Retinal pigment epithelial cell (primary cell): ENCODE measurements around the gene MGMT.

Experiments used
- DNase-seq: peaks from one replicate; pipeline ENCODE4 v3.0.0-alpha.2; 2010; ENCODE audit warnings: low read depth
- H3K4me3 ChIP-seq: 2 replicates; pipeline ENCODE4 v1.5.1; 2011; ENCODE audit warnings: mild to moderate bottlenecking, low read length, control low read depth, moderate library complexity
- TF ChIP-seq, protein P1 (sequence below): conservative IDR thresholded peaks from 2 replicates; pipeline ENCODE4 v1.5.1; 2011; ENCODE audit warnings: low read depth, low read length, control low read depth, inconsistent platforms

The MGMT gene

DNA sequence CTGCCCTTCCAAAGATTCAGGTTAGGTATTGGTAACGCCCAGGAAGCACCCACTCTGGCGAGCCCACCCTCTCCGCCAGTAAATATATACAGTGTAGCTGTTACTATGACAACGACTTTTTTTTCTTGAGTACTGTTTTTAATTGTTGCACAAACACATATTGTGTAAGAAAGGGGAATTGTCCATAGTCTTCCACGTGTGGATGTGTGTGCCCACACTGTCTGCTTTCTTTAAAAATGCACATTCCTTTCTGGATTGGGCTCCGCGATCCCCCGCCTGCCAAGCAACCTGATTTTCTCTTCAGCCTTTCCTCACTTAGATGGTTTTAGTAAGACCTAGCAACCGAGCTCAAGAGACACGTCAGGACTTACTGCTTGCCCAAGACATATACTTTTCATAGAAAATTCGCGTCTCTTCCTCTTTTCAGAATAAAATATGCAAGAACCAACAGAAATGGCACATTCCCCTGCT lies 249.2 kb downstream of the MGMT start:
- no peak for DNase-seq
- TF ChIP-seq, protein P1, sequence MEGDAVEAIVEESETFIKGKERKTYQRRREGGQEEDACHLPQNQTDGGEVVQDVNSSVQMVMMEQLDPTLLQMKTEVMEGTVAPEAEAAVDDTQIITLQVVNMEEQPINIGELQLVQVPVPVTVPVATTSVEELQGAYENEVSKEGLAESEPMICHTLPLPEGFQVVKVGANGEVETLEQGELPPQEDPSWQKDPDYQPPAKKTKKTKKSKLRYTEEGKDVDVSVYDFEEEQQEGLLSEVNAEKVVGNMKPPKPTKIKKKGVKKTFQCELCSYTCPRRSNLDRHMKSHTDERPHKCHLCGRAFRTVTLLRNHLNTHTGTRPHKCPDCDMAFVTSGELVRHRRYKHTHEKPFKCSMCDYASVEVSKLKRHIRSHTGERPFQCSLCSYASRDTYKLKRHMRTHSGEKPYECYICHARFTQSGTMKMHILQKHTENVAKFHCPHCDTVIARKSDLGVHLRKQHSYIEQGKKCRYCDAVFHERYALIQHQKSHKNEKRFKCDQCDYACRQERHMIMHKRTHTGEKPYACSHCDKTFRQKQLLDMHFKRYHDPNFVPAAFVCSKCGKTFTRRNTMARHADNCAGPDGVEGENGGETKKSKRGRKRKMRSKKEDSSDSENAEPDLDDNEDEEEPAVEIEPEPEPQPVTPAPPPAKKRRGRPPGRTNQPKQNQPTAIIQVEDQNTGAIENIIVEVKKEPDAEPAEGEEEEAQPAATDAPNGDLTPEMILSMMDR, result no peak
- no peak overlapping the region for H3K4me3 ChIP-seq

DNA sequence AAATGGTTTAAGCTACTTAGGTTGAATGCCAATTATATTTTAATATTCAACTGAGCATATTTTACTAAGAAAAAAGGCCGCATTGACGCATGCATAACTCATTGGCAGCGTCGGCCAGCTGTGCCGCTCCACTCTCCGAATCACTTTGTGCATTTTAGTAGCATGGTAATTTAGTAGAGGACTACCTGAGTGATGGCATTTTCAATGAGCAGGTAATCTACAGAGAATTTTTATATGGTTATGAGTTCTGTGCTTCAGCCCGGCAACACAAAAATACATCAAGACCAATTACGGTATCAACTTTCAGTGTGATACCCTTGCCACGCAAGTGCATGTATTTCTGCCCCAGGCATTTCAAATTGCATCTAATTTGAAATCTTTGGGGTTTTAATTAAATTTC lies 249.8 kb downstream of the MGMT start:
- DNase-seq, result no peak
- no peak overlapping the region for H3K4me3 ChIP-seq
- TF ChIP-seq, protein P1, result no peak

DNA sequence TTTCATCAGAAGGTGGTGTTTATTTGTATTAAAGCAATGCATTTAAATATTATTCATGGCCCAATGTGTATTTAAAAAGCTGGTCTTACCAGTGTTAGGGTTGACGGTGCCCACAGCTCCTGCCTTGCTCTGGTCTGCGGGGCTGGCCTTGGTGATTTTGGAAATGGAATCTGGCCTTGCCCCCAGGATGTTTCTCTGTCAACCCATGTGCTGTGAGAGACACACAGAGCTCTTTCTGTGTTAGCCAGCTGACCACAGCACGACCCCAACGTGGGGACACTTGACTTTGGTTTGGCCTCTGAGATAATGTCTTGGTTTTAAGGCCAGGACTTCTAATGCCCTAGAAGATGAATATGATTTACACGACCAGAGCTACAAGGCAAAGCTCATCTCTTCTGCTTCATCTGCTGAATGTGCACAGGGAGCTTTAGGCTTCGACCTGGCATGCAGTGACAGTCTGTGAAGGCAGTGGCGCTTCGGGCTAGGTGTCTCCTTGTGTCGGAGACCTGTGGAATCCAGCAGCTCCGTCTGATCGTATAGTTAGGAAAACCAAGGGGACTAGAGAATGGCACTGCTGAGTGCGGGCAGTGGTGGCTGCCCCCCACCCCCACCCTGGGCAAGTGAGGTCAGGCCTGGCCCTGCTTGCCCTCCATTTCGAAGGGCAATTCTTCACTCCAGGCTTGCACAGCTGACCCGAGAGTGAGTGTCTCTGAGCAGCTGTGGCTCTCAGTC lies 250.9 kb downstream of the MGMT start:
- TF ChIP-seq, protein P1, result no peak

DNA sequence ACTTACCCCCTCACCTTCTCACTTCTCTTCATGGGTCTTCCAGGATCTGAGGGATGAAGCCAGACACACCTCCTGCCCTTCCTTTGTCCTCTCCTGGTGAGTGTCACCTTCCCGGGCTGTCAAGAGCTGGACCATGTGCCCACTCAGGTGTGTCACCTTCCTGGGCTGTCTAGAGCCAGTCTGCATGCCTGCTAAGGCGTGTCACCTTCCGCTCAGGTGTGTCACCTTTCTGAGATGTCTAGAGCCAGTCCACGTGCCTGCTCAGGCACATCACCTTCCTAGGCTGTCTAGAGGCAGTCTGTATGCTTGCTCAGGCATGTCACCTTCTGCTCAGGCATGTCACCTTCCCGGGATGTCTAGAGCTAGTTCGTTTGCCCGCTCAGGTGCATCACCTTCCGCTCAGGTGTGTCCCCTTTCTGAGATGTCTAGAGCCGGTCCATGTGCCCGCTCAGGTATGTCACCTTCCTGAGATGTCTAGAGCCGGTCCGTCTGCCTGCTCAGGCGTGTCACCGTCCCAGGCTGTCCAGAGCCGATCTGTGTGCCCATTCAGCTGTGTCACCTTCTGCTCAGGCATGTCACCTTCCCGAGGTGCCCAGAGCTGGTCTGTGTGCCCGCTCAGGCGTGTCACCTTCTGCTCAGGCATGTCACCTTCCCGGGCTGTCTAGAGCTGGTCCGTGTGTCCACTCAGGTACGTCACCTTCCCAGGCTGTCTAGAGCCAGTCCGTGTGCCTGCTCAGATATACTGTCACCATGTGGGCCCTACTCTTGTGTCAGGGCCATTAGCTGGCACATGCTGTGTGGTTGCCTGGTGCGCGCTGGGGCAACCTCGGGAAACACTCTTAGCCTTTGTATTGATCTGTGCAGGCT lies 251.7 kb downstream of the MGMT start:
- TF ChIP-seq, protein P1, result no peak
- no peak for DNase-seq
- no peak overlapping the region for H3K4me3 ChIP-seq

More for the DNA sequence above, 250.9 kb downstream of the MGMT start:
- no peak overlapping the region for H3K4me3 ChIP-seq
- no peak for DNase-seq

DNA sequence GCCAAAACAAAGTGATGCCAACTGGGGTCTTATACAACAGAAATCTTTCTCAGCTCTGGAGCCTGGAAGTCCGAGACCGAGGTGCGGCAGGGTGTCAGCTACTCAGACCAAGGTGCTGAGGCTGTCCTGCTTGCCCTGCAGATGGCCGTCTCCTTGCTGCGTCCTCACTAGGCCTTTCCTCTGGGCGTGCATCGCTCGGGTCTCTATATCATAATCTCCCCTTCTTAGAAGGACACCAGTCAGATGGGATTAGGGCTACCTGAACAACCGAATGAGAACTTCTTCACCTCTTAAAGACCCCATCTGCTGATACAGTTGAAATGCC lies 252.3 kb downstream of the MGMT start:
- H3K4me3 ChIP-seq, result no peak overlapping the region
- no peak for DNase-seq
- TF ChIP-seq, protein P1, result no peak

DNA sequence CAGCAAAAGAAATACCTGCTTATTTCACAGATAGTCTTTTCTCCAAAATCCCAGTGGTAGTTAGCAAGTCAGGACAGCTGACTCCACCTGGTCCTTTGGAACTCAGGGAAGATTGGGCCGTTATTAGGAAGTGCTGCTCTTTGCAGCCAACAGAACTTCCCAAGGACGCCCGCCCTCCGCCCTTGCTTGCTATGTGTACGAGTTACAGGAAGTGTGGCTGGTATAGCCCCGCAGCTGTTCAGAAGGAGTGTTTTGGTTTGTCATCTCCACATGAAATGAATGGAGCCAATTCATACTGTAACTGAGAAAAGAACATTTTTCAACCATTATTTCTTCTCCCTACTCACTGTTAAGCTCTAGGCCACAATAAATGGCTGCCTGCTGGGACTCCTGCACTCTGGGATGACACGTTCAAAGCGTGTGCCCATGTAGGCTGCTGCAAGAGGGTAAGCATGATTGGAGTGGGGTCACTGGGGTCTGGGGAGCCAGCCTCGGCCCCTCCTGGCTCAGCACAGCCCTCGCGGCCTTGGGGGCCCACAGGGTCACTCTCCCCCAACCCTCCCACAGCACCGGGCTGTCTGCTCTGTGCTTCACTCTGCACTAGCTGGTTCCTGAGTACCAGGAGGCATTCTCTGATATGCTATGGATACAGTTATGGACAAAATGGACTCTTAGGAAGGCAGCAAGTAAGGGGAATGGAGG lies 253.0 kb downstream of the MGMT start:
- H3K4me3 ChIP-seq, result no peak overlapping the region
- DNase-seq, result no peak
- TF ChIP-seq, protein P1, result no peak
